Measurements from ENCODE around the gene FOXN1. TPM values are rescaled to one million over a fixed set of nuclear protein-coding genes. Genes with fewer than 3 reads are reported as not detected.

The FOXN1 gene
- total RNA-seq, 1 donor from 2014 or later: not detected

DNA sequence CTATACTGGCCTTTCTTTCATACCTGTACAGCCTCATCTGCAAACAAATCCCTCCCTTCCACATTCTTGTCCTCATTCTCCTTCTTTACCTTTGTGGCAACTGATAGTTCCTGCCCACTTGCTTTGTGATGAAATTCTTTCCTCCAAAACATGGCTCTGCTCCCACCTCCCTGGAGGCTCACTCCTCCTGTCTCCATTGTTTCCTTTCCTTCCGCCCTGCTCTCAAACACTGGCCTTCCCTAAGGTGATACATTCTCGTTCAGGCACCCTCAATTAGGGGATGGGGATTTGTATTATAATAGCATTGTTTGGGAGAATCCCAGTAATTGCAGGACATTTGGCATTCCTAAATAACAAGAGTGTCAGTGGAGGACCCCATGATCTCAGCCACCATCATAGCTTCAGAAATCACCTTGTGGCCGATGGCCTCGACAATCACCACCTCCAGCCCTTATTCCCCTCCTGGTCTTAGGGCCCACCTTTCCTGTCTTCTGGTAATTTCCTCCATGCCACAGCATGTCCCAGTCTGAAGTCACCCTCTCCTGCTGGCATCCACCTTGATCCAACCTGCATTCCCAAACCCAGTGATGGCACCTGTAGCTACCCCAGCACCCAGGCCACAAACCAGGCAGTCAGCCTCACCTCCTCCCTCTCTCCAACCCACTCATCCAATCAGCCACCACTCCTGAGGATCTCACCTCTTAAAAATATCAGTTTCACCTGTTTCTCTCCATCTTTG is 38.4 kb downstream of the FOXN1 start:
- intact Hi-C loops (cut with micrococcal nuclease): loop anchor here (10.0 kb wide), 1 partner anchor 170 kb away; the partner anchor contains the start of genes SARM1 and VTN

DNA sequence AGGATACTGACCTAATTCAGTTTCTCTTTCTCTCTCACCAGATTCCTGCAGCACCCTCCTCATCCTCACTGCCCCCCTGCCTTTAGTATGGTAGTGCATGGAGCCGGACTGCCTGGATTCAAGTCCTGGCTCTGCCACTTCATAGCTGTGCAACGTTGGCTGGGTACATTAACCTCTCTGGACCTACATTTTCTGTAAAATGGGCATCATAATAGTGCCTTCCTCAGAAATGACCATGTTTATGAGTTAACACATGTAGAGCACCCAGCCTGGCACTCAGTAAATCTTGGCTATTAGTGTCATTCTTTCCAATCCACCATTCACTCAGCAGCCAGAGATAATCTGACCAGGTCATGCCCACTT is 39.0 kb downstream of the FOXN1 start:
- intact Hi-C loops (cut with micrococcal nuclease): loop anchor here (10.0 kb wide), 1 partner anchor 170 kb away; the partner anchor contains the start of genes SARM1 and VTN

DNA sequence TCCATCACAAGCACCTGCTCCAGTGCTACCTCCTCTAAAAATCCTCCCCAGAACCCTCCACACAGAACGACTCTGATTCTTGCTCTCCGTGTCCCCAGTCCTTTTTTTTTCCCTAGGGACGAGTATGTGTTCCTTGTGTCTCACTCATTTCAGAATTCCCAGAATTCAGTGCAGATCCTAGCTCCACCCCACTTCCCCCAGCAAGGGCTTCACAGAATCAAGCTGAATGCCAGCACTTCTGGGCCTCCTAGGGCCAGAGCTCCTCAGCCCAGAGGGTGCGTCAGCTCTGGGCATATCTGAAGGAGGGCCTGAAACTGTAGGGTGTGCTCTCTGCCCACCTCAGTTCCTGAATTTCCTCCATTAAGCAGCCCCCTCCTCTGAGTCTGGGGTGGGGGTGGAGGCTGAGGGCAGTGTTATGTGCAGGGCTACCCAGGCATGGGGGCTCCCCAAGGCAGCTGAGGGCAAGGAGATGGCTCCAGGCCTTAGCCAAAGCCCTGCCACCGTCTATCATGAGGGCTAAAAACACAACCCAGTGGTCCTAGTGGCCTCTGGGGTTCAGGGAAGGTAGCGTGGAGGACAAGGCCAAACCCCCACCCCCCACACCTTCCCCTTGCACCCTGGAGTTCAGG is 39.8 kb downstream of the FOXN1 start:
- intact Hi-C loops (cut with micrococcal nuclease): loop anchor here (10.0 kb wide), 1 partner anchor 171 kb away; the partner anchor contains the start of genes SARM1 and VTN

DNA sequence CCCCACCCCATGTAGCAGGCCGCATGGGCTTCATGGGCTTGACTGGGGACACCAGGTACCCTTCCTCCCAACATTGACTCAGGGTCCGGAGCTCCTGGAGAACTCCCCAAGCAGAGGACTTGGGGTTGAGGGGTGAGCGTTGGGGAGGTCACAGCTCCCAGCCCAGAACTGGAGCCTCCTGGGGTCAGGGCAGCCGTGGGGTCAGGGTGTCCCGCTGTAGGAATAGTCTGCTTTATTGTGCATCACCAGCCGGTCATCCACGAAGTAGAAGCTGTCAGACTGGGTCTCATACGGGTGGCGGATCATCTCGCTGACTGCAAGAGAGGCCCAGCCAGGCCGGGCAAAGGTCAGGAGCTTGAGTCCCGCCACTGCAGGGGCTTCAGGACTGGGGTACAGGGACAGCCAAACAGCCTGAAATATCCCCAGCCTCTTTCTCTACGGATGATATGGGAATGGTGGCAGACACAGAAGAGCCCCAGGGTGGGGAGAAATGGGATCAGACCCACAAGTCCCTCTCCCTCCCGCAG is 41.0 kb downstream of the FOXN1 start:
- intact Hi-C loops (cut with micrococcal nuclease): loop anchor here (10.0 kb wide), 1 partner anchor 172 kb away; the partner anchor contains the start of genes SARM1 and VTN

DNA sequence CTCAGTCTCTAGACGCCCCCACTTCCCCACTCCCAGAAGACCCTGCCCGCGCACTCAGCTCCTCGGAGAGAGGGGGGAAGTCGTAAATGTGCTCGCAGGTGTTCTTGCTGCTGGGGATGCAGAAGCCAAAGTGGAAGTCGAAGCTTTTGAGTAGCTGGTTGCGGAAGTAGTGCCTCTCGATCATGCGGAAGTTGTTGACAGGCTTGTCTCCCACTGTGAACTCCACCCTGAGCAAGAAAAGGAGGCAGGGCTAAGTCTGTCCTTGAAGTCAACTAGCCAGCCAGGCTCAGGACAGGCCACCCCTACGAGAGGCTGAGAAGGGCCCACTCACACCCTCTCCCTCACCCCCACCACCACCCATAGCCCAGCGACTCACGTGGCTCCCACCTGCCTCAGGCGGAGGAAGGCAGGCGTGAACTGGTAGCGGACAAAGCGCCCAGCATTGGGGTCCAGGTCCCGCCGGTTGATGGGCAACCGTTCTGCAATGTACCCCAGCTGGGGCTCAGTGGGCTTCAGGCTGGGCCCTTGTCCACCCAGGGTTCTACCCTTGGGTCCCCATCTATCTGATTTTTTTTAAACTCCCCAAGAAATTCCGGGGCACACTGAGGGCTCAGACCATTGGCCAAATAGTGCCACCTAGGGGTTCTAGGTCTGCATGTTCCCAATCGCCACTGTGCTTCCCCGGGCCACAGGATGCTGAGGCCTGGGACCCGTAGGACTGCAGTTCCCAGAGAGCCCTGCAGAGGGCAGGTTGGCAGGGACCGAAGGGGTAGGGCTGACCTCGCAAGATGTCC is 41.7 kb downstream of the FOXN1 start:
- intact Hi-C loops (cut with micrococcal nuclease): loop anchor here (2.0 to 10.0 kb wide), 2 partner anchors 53 to 173 kb away; partner anchors contain the start of genes SARM1 and VTN

DNA sequence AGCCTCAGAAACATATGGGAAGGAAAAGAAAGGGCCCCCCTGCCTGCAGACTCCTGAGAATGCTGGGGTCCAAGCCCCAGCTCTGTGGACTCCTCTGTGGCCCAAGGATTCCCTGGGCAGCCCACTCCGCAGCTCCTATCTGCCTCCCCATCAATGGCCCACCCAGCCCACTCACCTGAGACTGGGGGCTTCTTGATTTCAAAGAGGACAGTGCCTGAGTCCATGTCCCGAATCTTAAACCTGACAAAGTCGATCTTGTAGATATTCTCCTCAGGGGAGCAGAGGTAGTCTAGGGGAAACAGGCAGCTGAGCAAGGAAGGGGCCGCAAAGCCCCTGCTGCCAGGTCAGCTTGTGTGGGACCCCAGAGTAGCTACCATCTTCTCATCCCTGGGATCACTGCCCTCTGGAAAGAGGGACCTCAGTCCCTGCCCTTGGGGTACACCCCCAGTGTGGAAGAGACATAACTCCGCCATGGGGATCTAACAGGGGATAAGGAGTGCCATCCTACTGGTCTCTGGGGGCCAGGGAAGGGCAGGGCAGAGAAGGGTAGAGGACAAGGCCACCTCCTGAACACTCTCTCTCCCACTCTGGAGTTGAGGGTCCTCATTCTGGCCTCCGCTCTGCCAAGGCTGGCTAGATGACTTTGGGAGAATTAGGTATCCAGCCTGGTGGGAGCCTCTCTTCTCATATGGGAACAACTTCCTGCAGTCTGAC is 42.4 kb downstream of the FOXN1 start:
- intact Hi-C loops (cut with micrococcal nuclease): loop anchor here (2.0 to 10.0 kb wide), 2 partner anchors 54 to 174 kb away; partner anchors contain the start of genes SARM1 and VTN

DNA sequence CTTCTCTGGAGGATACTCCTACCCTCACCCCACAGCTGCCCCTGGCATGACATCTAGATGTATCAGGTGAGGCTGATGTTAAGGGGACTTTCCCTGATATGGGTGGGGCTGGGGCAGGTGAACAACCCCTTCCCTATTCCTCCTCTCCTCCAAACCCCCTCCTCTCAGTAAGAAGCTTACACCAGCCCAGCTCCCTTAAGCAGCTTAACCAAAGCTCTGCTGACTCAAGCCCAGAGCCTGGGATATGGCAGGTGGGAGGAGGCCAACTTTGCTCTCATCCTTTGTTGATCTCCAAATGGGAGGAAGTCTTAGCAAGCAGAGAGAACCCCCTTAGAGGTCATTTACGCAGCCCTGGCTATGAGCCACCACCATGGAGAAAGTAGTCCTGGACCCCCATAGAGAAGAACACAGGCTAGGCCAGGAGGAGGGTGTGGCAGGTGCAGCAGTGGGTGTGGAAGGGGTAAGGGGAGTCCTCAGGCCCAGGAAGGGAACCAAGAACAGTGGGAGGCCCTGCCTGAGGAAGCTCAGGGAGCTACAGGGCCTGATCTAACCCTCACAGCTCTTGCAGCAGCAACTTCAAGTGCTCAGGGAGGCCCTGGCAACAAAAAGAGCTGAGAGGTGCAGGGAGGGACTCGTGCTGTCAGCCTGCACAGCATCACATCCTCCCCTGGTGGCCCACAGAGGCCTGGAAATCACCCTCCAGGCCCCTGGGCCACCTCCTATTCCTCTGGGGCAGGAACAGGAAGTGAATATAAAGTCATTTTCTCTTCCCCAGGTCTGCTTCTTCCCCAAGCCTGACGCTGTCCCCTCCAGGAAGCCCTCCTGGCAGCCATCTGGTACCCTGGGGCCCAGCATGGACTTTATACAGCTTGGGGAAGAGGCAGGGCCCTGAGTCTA is 43.3 kb downstream of the FOXN1 start:
- intact Hi-C loops (cut with micrococcal nuclease): loop anchor here (2.0 to 10.0 kb wide), 3 partner anchors 55 to 175 kb away; partner anchors contain the start of genes PROCA1, SARM1 and VTN

DNA sequence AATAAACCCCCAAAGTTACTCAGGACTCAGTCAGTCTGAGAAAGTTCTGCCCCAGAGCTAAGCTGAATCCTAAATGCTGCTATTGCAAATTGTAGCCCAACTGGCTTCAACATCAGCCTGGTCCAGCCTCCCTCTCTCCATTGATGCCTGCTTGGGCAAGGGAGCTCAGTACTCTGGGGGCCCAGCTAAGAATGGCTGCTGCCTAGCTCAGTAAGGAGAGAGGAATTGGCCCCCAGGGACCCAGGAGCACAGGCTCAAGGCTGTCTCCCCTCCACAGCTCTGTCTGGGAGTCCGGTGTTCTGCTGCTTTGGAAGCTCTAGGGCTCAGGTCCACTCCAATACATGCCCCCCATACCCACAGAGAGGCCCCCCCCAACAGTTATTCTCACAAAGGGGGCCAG is 44.7 kb downstream of the FOXN1 start:
- intact Hi-C loops (cut with micrococcal nuclease): loop anchor here (5.0 kb wide), 1 partner anchor 161 kb away; the partner anchor contains the start of gene PROCA1

DNA sequence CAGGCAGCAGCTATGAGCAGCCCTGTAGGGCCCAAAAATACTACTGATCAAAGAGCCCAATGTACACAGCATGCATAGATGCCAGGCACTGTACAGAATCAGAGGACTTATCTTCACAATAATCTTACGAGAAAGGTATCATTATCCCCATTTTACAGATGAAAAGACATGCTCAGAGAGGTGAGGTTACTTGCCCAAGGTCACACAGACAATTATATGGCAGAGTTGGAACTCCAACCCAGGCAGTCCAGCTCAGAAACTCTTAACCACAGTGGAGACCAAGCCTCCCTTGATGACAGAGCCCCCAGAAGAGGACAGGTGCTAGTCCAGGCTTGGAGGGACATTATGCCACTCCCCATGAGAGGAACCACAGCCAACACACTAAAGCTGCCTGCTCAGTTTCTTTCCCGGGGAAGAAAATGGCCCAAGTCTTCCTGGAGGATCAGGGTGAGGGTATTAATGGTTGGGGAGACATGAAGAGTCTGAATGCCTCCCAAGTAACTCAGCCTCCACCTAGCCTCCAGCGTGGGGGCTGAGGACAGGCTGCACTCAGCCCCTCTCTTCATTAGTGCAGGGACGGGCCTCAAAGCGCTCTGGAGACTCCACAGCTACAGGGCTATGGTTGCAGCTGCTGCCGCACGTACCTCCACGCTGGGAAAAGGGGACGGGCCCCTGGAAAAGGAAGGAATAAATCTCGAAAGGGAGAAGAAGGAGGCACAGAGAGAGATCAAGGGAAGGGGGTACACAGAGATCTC is 45.5 kb downstream of the FOXN1 start:
- intact Hi-C loops (cut with micrococcal nuclease): loop anchor here (1.0 to 5.0 kb wide), 2 partner anchors 20 to 161 kb away; partner anchors contain the start of genes PIGS and PROCA1

DNA sequence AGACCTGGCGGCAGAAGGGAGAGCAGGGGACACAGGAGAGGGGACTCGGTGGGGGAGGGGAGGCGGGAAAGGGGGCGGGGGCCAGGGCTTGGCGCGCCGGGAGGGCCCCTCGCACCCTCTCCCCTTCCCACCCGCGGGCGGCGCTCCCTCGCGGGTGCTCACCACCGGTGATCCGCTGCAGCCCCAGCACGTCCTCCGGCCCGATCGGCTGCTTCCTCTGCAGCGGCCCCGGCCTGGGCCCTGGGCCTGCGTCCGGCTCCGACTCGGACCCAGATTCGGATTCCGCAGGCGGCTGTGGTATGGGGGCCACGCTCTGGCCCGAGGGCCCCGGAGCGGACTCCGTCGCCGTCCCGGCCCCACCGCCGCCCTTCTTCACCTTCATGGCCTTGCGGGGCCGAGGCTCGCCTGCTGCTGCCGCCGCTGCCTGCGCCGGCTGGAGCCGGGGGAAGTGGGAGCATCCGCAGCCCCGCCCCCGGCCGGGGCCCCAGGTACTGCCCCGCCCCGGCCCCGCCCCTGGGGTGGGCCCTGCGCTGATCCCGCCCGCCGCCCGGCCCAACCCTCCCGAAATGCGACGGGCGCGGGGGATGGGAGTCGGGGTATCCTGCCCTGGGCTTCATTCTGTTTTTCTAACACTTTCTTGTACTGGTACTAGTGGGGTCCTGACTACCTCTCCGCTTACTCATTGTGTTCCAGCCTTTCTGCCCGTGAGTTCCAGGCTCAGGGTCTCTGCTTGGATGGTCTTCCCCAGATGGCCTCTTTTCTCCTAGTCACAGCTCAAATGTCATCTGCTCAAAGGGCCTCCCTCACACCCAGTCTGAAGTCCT is 46.2 kb downstream of the FOXN1 start, which contains the start of gene UNC119:
TSS of gene UNC119 (minus strand) at position 449 of the 824 bp plus-strand sequence. CDS start at position 382, 67 bp downstream.
- intact Hi-C loops (cut with micrococcal nuclease): loop anchor here (1.0 to 5.0 kb wide), 2 partner anchors 19 to 160 kb away; partner anchors contain the start of genes PIGS and PROCA1

DNA sequence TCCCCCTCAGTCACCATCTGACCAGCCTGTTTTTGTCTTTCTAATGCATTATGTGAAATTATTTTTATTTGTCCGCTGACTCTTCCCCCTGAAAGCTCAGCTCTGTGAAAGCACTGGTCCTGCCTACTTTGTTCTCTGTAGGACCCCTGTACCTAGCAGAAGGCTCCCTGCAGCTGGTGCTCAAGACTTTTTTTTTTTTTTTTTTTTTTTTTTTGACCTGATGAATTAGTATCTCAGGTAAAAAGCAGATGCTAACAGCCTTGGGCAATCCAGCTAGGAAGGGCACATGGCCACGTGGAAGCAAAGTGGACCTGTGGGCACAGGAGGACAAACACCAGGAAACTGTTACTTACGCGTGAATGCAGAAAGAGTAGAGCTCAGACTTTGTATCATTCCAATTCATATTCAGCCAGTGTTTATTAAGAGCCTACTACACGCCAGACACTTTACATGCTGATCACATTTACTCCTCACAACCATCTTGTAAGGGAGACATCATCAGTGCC is 46.9 kb downstream of the FOXN1 start:
- intact Hi-C loops (cut with micrococcal nuclease): loop anchor here (1.0 to 5.0 kb wide), 2 partner anchors 18 to 159 kb away; partner anchors contain the start of genes PIGS and PROCA1

DNA sequence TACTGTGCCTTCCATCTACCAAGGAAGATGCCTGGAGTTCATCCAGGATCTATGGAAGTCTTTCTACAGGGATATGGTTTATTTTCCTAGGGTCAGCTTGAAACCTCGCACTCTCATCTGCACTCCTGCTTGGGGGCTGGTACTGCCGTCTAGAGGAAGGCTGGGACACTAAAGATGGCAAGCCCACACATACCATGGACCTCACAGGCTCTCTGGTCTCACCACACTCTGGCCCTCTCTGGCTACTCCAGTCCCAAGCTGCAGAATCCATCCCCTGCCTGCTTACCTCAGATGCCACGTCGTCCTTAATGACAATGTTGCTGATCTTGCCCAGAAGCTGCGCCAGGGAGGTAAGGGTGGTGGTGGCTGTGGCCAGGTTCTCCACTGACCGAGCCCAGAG is 48.4 kb downstream of the FOXN1 start:
- intact Hi-C loops (cut with micrococcal nuclease): loop anchor here (5.0 kb wide), 1 partner anchor 158 kb away; the partner anchor contains the start of gene PROCA1

DNA sequence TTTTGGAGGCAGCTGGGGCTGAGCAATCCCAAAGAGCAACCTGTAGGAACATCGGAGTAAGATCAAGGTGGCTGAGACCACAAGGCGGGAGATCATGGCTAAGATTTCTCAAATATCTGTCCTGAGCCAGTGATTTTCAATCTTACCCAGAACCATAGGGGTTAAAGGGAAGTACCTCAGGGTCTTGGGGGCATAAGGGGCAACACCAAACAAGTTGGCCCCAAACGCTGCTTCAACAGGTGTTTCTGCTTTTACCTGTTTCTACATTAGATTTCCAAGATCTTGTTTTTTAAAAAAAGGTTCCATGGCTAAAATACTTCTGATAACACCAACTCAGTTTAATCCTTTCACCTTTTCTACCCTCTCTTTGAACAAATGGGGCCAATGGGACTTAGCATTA is 48.9 kb downstream of the FOXN1 start:
- intact Hi-C loops (cut with micrococcal nuclease): no loop called here

DNA sequence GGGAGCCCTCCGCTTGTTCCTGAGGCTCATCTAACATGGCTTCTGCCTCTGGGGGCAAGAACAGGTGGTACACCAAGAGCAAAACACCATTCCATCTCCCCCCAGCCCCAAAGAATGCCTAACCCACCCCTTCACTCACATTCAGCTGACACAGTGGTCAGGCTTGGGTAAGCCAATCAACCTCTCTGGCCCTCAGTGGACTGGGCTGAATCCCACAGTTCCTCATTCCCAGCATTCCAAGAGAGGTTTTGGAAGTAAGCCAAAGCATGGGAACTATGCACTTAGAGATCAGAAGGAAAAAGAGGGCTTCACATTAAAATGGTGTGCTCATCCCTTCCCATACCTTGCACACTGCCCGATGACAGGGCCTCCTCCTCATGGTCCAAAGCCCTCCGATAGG is 57.3 kb downstream of the FOXN1 start:
- intact Hi-C loops (cut with micrococcal nuclease): no loop called here

DNA sequence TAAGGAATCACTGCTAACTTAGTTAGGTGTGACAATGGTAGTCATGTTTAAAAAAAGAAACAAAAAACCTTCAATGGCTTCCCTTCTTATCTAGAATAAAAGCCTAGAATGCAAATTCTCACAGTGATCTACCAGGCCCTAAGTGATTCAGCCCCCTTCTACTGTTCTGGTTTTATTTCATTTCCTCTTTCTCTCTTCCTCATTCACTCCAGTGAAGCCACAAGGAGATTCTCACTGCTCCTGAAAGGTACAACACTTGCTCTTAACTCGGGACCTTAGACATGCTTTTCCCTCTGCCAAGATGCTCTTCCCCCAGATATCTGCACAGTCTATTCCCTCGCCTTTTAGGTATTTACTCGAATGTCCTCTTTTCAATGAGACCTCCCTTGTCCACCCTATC is 61.5 kb downstream of the FOXN1 start:
- intact Hi-C loops (cut with micrococcal nuclease): no loop called here

DNA sequence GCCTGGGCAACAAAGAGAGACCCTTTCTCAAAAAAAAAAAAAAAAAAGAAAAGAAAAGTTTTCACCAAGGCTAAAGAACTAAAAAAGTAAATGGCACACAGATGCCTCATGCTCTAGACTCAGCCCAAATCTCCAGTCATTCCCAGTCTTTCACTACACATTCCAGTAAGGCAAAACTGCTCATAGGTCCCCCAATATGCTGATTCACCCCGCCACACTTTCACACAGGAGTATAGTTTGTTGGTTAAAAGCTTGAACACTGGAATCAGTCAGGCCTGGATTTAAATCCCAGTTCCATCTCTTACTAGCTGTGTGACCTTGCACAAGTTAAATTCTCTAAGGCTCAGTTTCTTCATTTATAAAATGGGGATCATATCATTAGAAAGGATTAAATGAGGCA is 63.3 kb downstream of the FOXN1 start:
- intact Hi-C loops (cut with micrococcal nuclease): no loop called here

DNA sequence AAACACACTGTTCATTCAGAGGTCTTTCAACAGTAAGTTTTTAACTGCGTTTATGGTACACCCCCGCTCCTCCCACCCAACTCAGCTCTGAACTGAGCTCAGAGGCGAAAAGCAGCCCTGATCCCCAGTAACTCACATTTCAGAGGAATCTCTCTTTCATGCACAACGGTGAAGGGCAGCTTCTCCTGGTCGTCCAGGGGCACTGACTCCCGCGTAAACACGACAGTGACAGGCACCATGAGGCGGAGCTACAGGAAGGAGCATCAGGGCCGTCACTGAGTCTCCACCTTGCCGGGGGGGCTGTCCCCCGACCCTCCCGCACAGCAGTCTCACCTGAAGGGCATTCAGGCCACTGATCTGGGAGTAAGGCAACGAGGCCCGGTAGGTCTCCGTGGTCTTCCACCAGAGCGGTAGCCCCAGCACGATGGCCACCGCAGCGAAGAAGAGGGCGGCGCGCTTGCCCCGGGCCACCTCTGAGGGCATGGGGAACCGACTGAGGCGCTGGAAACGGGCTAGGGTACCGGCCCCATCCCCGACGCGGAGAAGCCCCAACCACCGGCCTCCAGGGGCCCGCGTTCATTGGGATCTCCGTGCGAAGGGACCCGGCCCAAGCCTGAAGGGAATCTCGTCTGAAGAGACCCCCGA is 64.7 kb downstream of the FOXN1 start:
- intact Hi-C loops (cut with micrococcal nuclease): loop anchor here (1.0 to 2.0 kb wide), 2 partner anchors 19 to 140 kb away; partner anchors contain the start of genes PROCA1 and UNC119

Measured in T-helper 2 cell treated with Interferon-gamma antibody and Interleukin-4, amounts not matched to agents 100 ng/mL and 5 ng/mL, for 36 hours (primary cell).